ENCODE measurements around the gene GREB1L.

Gene GREB1L

DNA sequence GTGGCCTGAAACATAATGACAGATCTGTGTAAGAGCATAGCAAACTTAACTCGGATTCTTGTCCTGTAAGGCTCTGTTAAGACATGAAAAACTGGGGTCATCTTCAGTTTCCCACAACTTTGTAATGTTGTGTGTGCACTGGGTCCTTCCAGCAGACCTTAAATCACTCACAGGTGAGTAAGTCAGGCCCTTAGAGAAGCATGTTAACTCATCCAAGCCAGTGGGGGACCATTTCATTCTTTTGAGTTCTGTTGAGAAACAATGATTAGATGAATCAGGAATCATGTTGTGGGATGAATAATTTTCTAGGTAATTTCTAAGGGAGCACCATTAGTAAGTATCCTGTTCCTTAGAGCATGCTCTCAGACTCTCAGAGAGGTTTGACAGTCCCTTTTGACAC, 191.4 kb downstream of the GREB1L start:
- no peak overlapping the region for H2AK5ac ChIP-seq (ENCODE audit: low read length)
- H3K9me3 ChIP-seq (ENCODE audit: insufficient read depth, low read depth, low read length) = no peaks in the 10 kb centered on the region
- no peak overlapping the region for H2AFZ ChIP-seq (ENCODE audit: insufficient read depth, low read length, poor library complexity)
- H3K27ac ChIP-seq (ENCODE audit: low read depth, low read length) = no peak overlapping the region
- no peak overlapping the region for H4K8ac ChIP-seq (ENCODE audit: low read depth, low read length)
- no peaks in the 10 kb centered on the region for H3K79me2 ChIP-seq (ENCODE audit: control insufficient read depth, insufficient read depth, low read length, poor library complexity)
- no peak overlapping the region for H3K4ac ChIP-seq (ENCODE audit: low read depth, low read length)
- no peak overlapping the region for H2BK120ac ChIP-seq (ENCODE audit: insufficient read depth, low read length, poor library complexity)
- no peak for DNase-seq
- H4K12ac ChIP-seq (ENCODE audit: low read depth, low read length) = no peak overlapping the region
- no peak overlapping the region for H3K23ac ChIP-seq (ENCODE audit: low read length)
- H3K18ac ChIP-seq (ENCODE audit: low read length) = no peak overlapping the region
- H3K4me3 ChIP-seq (ENCODE audit: low read depth, low read length) = no peak overlapping the region
- H2BK5ac ChIP-seq (ENCODE audit: low read depth, low read length, poor library complexity) = no peak overlapping the region
- no peaks in the 10 kb centered on the region for H3K4me1 ChIP-seq (ENCODE audit: control insufficient read depth in 1 of 2, insufficient read depth in 2 of 2, low read length in 2 of 2)
- peaks cover 7 to 9% of the 10 kb centered on the region in 2 experiments for H3K36me3 ChIP-seq (ENCODE audit: control insufficient read depth in 1 of 2, insufficient read depth in 2 of 2, low read length in 2 of 2)
- no peak overlapping the region for H3K4me2 ChIP-seq (ENCODE audit: low read length)
- H3K27me3 ChIP-seq (ENCODE audit: insufficient read depth, low read length) = no peaks in the 10 kb centered on the region
- H3K14ac ChIP-seq (ENCODE audit: low read length) = no peak overlapping the region
- no peaks in the 10 kb centered on the region for H3K79me1 ChIP-seq (ENCODE audit: low read length)
- H3K9ac ChIP-seq (ENCODE audit: low read length) = no peak overlapping the region
- H4K91ac ChIP-seq (ENCODE audit: low read depth, low read length) = no peak overlapping the region
- H2BK12ac ChIP-seq (ENCODE audit: low read length) = no peak overlapping the region
- whole genome bisulfite sequencing (ENCODE audit: extremely low coverage, insufficient coverage, insufficient read length) = no CpG with 5 or more reads among the region's 1 CpG

DNA sequence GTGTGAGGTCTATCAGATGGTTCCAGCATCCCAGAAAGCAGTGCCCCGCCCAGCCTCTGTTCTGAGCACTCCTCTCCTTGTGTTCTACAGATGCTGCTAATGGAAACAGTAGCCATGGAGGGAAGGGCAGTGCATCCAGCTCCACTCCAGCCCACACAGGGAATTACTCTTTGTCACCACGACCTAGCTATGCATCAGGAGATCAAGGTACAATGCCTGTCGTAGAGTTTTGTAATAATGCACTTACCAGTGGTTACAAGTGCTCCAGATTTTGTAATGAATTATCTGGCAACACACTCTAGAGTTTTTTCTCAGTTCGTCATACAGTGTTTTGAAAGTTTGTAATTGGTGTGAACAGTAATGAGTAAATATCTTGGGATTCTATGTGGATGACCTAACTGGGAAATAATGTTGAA, 197.4 kb downstream of the GREB1L start:
- Histone ChIP-seq H4K8ac (ENCODE audit: low read depth, low read length) (no peak overlapping the region), H3K27me3 (ENCODE audit: insufficient read depth, low read length) (no peaks in the 10 kb centered on the region), H2BK12ac (ENCODE audit: low read length) (peak overlapping the region; percentile 88), H2AK5ac (ENCODE audit: low read length) (no peak overlapping the region), H3K36me3 (ENCODE audit: control insufficient read depth in 1 of 2, insufficient read depth in 2 of 2, low read length in 2 of 2) (peaks cover 14 to 18% of the 10 kb centered on the region in 2 experiments), H2AFZ (ENCODE audit: insufficient read depth, low read length, poor library complexity) (no peak overlapping the region), H3K23ac (ENCODE audit: low read length) (no peak overlapping the region), H3K9me3 (ENCODE audit: insufficient read depth, low read depth, low read length) (no peaks in the 10 kb centered on the region), H2BK5ac (ENCODE audit: low read depth, low read length, poor library complexity) (no peak overlapping the region), H3K27ac (ENCODE audit: low read depth, low read length) (no peak overlapping the region), H3K18ac (ENCODE audit: low read length) (no peak overlapping the region), H3K9ac (ENCODE audit: low read length) (no peak overlapping the region), H2BK120ac (ENCODE audit: insufficient read depth, low read length, poor library complexity) (no peak overlapping the region), H3K4ac (ENCODE audit: low read depth, low read length) (no peak overlapping the region), H3K4me2 (ENCODE audit: low read length) (no peak overlapping the region), H3K4me1 (ENCODE audit: control insufficient read depth in 1 of 2, insufficient read depth in 2 of 2, low read length in 2 of 2) (peaks cover 11 to 14% of the 10 kb centered on the region in 2 experiments), H3K79me2 (ENCODE audit: control insufficient read depth, insufficient read depth, low read length, poor library complexity) (no peaks in the 10 kb centered on the region), H3K4me3 (ENCODE audit: low read depth, low read length) (no peak overlapping the region), H4K91ac (ENCODE audit: low read depth, low read length) (no peak overlapping the region), H3K14ac (ENCODE audit: low read length) (no peak overlapping the region), H4K12ac (ENCODE audit: low read depth, low read length) (no peak overlapping the region), H3K79me1 (ENCODE audit: low read length) (peaks cover 11% of the 10 kb centered on the region)
- no CpG with 5 or more reads among the region's 4 CpGs for WGBS (ENCODE audit: extremely low coverage, insufficient coverage, insufficient read length)
- DNase-seq = peak; percentile 67 to 95

GRCh38 chr18:21441670-21442069, 199.6 kb downstream of the GREB1L start:
- Histone ChIP-seq H3K4me1 (ENCODE audit: control insufficient read depth in 1 of 2, insufficient read depth in 2 of 2, low read length in 2 of 2) (peaks cover 11 to 14% of the 10 kb centered on the region in 2 experiments), H3K23ac (ENCODE audit: low read length) (no peak overlapping the region), H3K36me3 (ENCODE audit: control insufficient read depth in 1 of 2, insufficient read depth in 2 of 2, low read length in 2 of 2) (peaks cover 14 to 20% of the 10 kb centered on the region in 2 experiments), H3K9ac (ENCODE audit: low read length) (no peak overlapping the region), H3K79me2 (ENCODE audit: control insufficient read depth, insufficient read depth, low read length, poor library complexity) (no peaks in the 10 kb centered on the region), H3K14ac (ENCODE audit: low read length) (peak overlapping the region; percentile 71), H3K4me3 (ENCODE audit: low read depth, low read length) (no peak overlapping the region), H2BK120ac (ENCODE audit: insufficient read depth, low read length, poor library complexity) (peak overlapping the region; percentile 92), H3K79me1 (ENCODE audit: low read length) (peaks cover 11% of the 10 kb centered on the region), H3K4ac (ENCODE audit: low read depth, low read length) (peak overlapping the region; percentile 49), H3K18ac (ENCODE audit: low read length) (peak overlapping the region; percentile 78), H2BK5ac (ENCODE audit: low read depth, low read length, poor library complexity) (peak overlapping the region; percentile 94), H2AFZ (ENCODE audit: insufficient read depth, low read length, poor library complexity) (peak overlapping the region; percentile 44), H3K4me2 (ENCODE audit: low read length) (no peak overlapping the region), H2AK5ac (ENCODE audit: low read length) (peak overlapping the region; percentile 17), H3K27ac (ENCODE audit: low read depth, low read length) (peak overlapping the region; percentile 82), H3K27me3 (ENCODE audit: insufficient read depth, low read length) (no peaks in the 10 kb centered on the region), H4K8ac (ENCODE audit: low read depth, low read length) (peak overlapping the region; percentile 91), H2BK12ac (ENCODE audit: low read length) (peak overlapping the region; percentile 72), H4K12ac (ENCODE audit: low read depth, low read length) (peak overlapping the region; percentile 23), H4K91ac (ENCODE audit: low read depth, low read length) (peak overlapping the region; percentile 82), H3K9me3 (ENCODE audit: insufficient read depth, low read depth, low read length) (no peaks in the 10 kb centered on the region)
- WGBS (ENCODE audit: extremely low coverage, insufficient coverage, insufficient read length) = no CpG with 5 or more reads among the region's 3 CpGs
- DNase-seq = peak in 1 of 2 donors; percentile 29

DNA sequence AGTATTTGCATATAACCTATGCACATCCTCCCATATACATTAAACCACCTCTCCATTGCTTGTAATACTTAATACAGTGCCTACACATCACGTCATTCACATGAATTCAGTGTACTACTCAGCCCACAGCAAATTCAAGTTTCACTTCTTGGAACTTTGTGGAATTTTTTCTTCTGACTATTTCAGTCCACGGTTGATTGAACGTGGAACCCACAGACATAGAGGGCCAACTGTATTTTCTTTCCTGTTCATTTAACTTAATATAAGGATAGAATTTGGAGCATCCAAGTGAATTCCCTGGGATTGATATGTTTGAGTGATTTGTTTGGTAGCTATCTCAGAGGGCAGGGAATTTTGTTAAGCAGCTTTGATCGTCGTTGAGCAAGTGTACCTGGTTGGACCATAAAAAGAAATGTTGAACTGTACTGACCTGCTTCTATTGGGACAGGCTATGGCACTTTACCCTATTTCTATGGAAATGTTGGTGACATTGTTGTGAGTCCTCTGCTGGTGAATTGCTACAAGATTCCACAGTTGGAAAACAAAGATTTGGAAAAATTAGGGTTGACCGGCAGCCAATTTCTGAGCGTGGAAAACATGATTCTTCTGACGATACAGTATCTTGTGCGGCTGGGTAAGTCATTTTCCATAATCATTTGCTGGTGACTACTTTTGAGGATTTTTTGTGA, 201.9 kb downstream of the GREB1L start:
- Histone ChIP-seq H2BK5ac (ENCODE audit: low read depth, low read length, poor library complexity) (no peak overlapping the region), H4K91ac (ENCODE audit: low read depth, low read length) (no peak overlapping the region), H3K9me3 (ENCODE audit: insufficient read depth, low read depth, low read length) (no peaks in the 10 kb centered on the region), H3K36me3 (ENCODE audit: control insufficient read depth in 1 of 2, insufficient read depth in 2 of 2, low read length in 2 of 2) (peaks cover 8 to 17% of the 10 kb centered on the region in 2 experiments), H3K79me2 (ENCODE audit: control insufficient read depth, insufficient read depth, low read length, poor library complexity) (no peaks in the 10 kb centered on the region), H3K27ac (ENCODE audit: low read depth, low read length) (no peak overlapping the region), H2BK12ac (ENCODE audit: low read length) (no peak overlapping the region), H4K12ac (ENCODE audit: low read depth, low read length) (no peak overlapping the region), H3K4me1 (ENCODE audit: control insufficient read depth in 1 of 2, insufficient read depth in 2 of 2, low read length in 2 of 2) (peaks cover 15 to 16% of the 10 kb centered on the region in 2 experiments), H3K4me3 (ENCODE audit: low read depth, low read length) (no peak overlapping the region), H3K4ac (ENCODE audit: low read depth, low read length) (no peak overlapping the region), H3K14ac (ENCODE audit: low read length) (no peak overlapping the region), H3K27me3 (ENCODE audit: insufficient read depth, low read length) (no peaks in the 10 kb centered on the region), H2AFZ (ENCODE audit: insufficient read depth, low read length, poor library complexity) (no peak overlapping the region), H3K23ac (ENCODE audit: low read length) (no peak overlapping the region), H2BK120ac (ENCODE audit: insufficient read depth, low read length, poor library complexity) (peak overlapping the region; percentile 49), H3K79me1 (ENCODE audit: low read length) (peaks cover 11% of the 10 kb centered on the region), H2AK5ac (ENCODE audit: low read length) (no peak overlapping the region), H4K8ac (ENCODE audit: low read depth, low read length) (no peak overlapping the region), H3K4me2 (ENCODE audit: low read length) (no peak overlapping the region), H3K9ac (ENCODE audit: low read length) (no peak overlapping the region), H3K18ac (ENCODE audit: low read length) (no peak overlapping the region)
- DNase-seq = no peak
- no CpG with 5 or more reads among the region's 9 CpGs for WGBS (ENCODE audit: extremely low coverage, insufficient coverage, insufficient read length)

All from trophoblast cell (in vitro differentiated cells and primary cell).